ENCODE results near the gene PLEKHA8.
"Not testable (repeated sequence)": the region's sequence is repeated elsewhere in the genome, so short reads cannot be mapped to it uniquely, and the experiment has no call there.

PLEKHA8 gene

GRCh38 chr7:30066687-30067086 lies 38.5 kb downstream of the PLEKHA8 start:
- DNase-seq (ENCODE audit: low read depth): no peak

GRCh38 chr7:30068117-30068516 lies 39.9 kb downstream of the PLEKHA8 start:
- no peak for DNase-seq (ENCODE audit: low read depth)

- no peak for DNase-seq (ENCODE audit: low read depth)
Observed at GRCh38 chr7:30069096-30069867, 41.1 kb downstream of the PLEKHA8 start.

- DNase-seq (ENCODE audit: low read depth): no peak
Observed at GRCh38 chr7:30070052-30070451, 41.8 kb downstream of the PLEKHA8 start.

- no peak for DNase-seq (ENCODE audit: low read depth)
Observed at GRCh38 chr7:30072735-30073134, 44.5 kb downstream of the PLEKHA8 start.

GRCh38 chr7:30074422-30075030 lies 46.3 kb downstream of the PLEKHA8 start:
- DNase-seq (ENCODE audit: low read depth): no peak

- DNase-seq (ENCODE audit: low read depth): no peak
Observed at GRCh38 chr7:30076411-30076810, 48.2 kb downstream of the PLEKHA8 start.

- DNase-seq (ENCODE audit: low read depth): no peak
Observed at GRCh38 chr7:30078280-30078679, 50.1 kb downstream of the PLEKHA8 start.

GRCh38 chr7:30079880-30080279 lies 51.7 kb downstream of the PLEKHA8 start:
- DNase-seq (ENCODE audit: low read depth): no peak

GRCh38 chr7:30080818-30081217 lies 52.6 kb downstream of the PLEKHA8 start:
- no peak for DNase-seq (ENCODE audit: low read depth)

GRCh38 chr7:30082686-30083085 lies 54.5 kb downstream of the PLEKHA8 start:
- no peak for DNase-seq (ENCODE audit: low read depth)

GRCh38 chr7:30083334-30083733 lies 55.1 kb downstream of the PLEKHA8 start:
- no peak for DNase-seq (ENCODE audit: low read depth)

GRCh38 chr7:30084212-30084611 lies 56.0 kb downstream of the PLEKHA8 start:
- no peak for DNase-seq (ENCODE audit: low read depth)

- DNase-seq (ENCODE audit: low read depth): no peak
Observed at GRCh38 chr7:30086529-30086928, 58.3 kb downstream of the PLEKHA8 start.

- no peak for DNase-seq (ENCODE audit: low read depth)
Observed at GRCh38 chr7:30087371-30087770, 59.2 kb downstream of the PLEKHA8 start.

- no peak for DNase-seq (ENCODE audit: low read depth)
Observed at GRCh38 chr7:30088362-30088761, 60.1 kb downstream of the PLEKHA8 start.

GRCh38 chr7:30090111-30090510 lies 61.9 kb downstream of the PLEKHA8 start:
- DNase-seq (ENCODE audit: low read depth): no peak

GRCh38 chr7:30091491-30091912 lies 63.3 kb downstream of the PLEKHA8 start:
- no peak for DNase-seq (ENCODE audit: low read depth)

- DNase-seq (ENCODE audit: low read depth): no peak
Observed at GRCh38 chr7:30091987-30092386, 63.8 kb downstream of the PLEKHA8 start.

- DNase-seq (ENCODE audit: low read depth): no peak
Observed at GRCh38 chr7:30093420-30093952, 65.3 kb downstream of the PLEKHA8 start.

- not testable (repeated sequence) for DNase-seq (ENCODE audit: low read depth)
Observed at GRCh38 chr7:30098599-30098998, 70.4 kb downstream of the PLEKHA8 start.

GRCh38 chr7:30102281-30102680 lies 74.1 kb downstream of the PLEKHA8 start:
- no peak for DNase-seq (ENCODE audit: low read depth)

GRCh38 chr7:30104157-30104556 lies 75.9 kb downstream of the PLEKHA8 start:
- no peak for DNase-seq (ENCODE audit: low read depth)

Measured in activated T-helper 9 cell treated with anti-CD3 and anti-CD28 coated beads, Interleukin-2, amount 50 U/mL, for 16 hours (primary cell).